HepG2 (cell line): ENCODE data around the gene JADE3. TPM values are rescaled to one million over a fixed set of nuclear protein-coding genes. Genes with fewer than 3 reads are reported as not detected.

Experiments used
- AHR ChIP-seq: IDR thresholded peaks from 2 replicates; pipeline ENCODE4 v1.6.1; 2018; ENCODE audit warnings: missing genetic modification reagents, missing compliant biosample characterization
- BRD4 ChIP-seq: sonication (generic); formaldehyde crosslinking; IDR thresholded peaks from 2 replicates; pipeline ENCODE4 v1.4.0; 2020; ENCODE audit warnings: missing genetic modification reagents
- DPF2 ChIP-seq: sonication (generic); formaldehyde crosslinking; IDR thresholded peaks from 2 replicates; pipeline ENCODE4 v1.4.0; 2020; ENCODE audit warnings: mild to moderate bottlenecking, low read depth, missing genetic modification reagents, borderline replicate concordance
- FOXM1 ChIP-seq: sonication (generic); formaldehyde crosslinking; IDR thresholded peaks from 2 replicates; pipeline ENCODE4 v1.5.0; 2020; ENCODE audit warnings: missing genetic modification reagents
- HNF4A ChIP-seq: sonication (generic); formaldehyde crosslinking; IDR thresholded peaks from 2 replicates; pipeline ENCODE4 v1.4.0; 2020; ENCODE audit warnings: missing genetic modification reagents
- HNRNPL ChIP-seq: fragments of 200-400 bp; formaldehyde crosslinking; IDR thresholded peaks from 2 replicates; pipeline ENCODE4 v1.6.1; 2017; ENCODE audit warnings: mild to moderate bottlenecking, low read depth, low read length
- KAT8 ChIP-seq: IDR thresholded peaks from 2 replicates; pipeline ENCODE4 v1.6.1; 2016; ENCODE audit warnings: missing genetic modification reagents, missing compliant biosample characterization
- MBD4 ChIP-seq: IDR thresholded peaks from 2 replicates; pipeline ENCODE4 v1.6.1; 2012; ENCODE audit warnings: low read length, inconsistent platforms, borderline replicate concordance
- NCOA1 ChIP-seq: sonication (generic); formaldehyde crosslinking; IDR thresholded peaks from 2 replicates; pipeline ENCODE4 v1.9.0; 2021; ENCODE audit warnings: missing genetic modification reagents
- PPARG ChIP-seq: conservative IDR thresholded peaks from 2 replicates; pipeline ENCODE4 v1.6.1; 2016; ENCODE audit warnings: missing biosample characterization, missing genetic modification reagents
- TRIM24 ChIP-seq: sonication (generic); formaldehyde crosslinking; IDR thresholded peaks from 2 replicates; pipeline ENCODE4 v1.8.0; 2022; ENCODE audit warnings: mild to moderate bottlenecking, missing genetic modification reagents
- ZIK1 ChIP-seq: sonication (generic); formaldehyde crosslinking; IDR thresholded peaks from 2 replicates; pipeline ENCODE4 v1.5.0; 2020; ENCODE audit warnings: mild to moderate bottlenecking, low read depth, missing genetic modification reagents, borderline replicate concordance
- ZNF34 ChIP-seq: sonication (generic); formaldehyde crosslinking; IDR thresholded peaks from 2 replicates; pipeline ENCODE4 v1.4.0; 2020; ENCODE audit warnings: mild to moderate bottlenecking, missing genetic modification reagents, borderline replicate concordance
- ZNF570 ChIP-seq: sonication (generic); formaldehyde crosslinking; IDR thresholded peaks from 2 replicates; pipeline ENCODE4 v1.4.0; 2020; ENCODE audit warnings: mild to moderate bottlenecking, missing genetic modification reagents, borderline replicate concordance
- ZNF589 ChIP-seq: sonication (generic); formaldehyde crosslinking; conservative IDR thresholded peaks from 2 replicates; pipeline ENCODE4 v1.8.0; 2022; ENCODE audit warnings: mild to moderate bottlenecking, moderate library complexity, missing genetic modification reagents
- ZNF605 ChIP-seq: sonication (generic); formaldehyde crosslinking; IDR thresholded peaks from 2 replicates; pipeline ENCODE4 v1.8.0; 2022; ENCODE audit warnings: mild to moderate bottlenecking, missing genetic modification reagents
- polyA plus RNA-seq, 8 experiments: library from polyadenylated mRNA; depleted of rRNA in 3 of 8; stranded (reverse) in 7 of 8; unstranded in 1 of 8; fragments of >200 nt; fragmentation: Illumina TruSeq in 4 of 8; extraction: Trizol in 4 of 8; gene quantifications; 2 replicates each; pipeline versions ENCODE4 v1.2.1 to v1.2.3, GENCODE V29; 2011 to 2016; ENCODE audit warnings: low read depth in 4 of 8, missing spikeins in 1 of 8, mixed read lengths in 1 of 8; ENCODE audit not compliant: insufficient read depth in 1 of 8
- total RNA-seq, 5 experiments: library from RNA; depleted of rRNA; stranded (reverse); fragments of >200 nt; fragmentation: Illumina TruSeq; extraction: Trizol; gene quantifications; 2 replicates each; pipeline ENCODE4 v1.2.3, GENCODE V29; 2016; ENCODE audit warnings: low read depth in 1 of 5
- TF ChIP-seq, protein P1 (sequence below): sonication (generic); formaldehyde crosslinking; IDR thresholded peaks from 2 replicates; pipeline ENCODE4 v1.5.1; 2020; ENCODE audit warnings: mild to moderate bottlenecking, missing genetic modification reagents, borderline replicate concordance
- TF ChIP-seq, protein P2 (sequence below): sonication (generic); formaldehyde crosslinking; IDR thresholded peaks from 2 replicates; pipeline ENCODE4 v1.4.0; 2020; ENCODE audit warnings: missing genetic modification reagents
- TF ChIP-seq, protein P3 (sequence below): sonication (generic); formaldehyde crosslinking; IDR thresholded peaks from 2 replicates; pipeline ENCODE4 v1.4.0; 2020; ENCODE audit warnings: mild to moderate bottlenecking, missing genetic modification reagents
- TF ChIP-seq, protein P4 (sequence below): sonication (generic); formaldehyde crosslinking; IDR thresholded peaks from 2 replicates; pipeline ENCODE4 v1.4.0; 2020; ENCODE audit warnings: mild to moderate bottlenecking, missing genetic modification reagents

Gene JADE3
- total and polyA plus RNA-seq, 2 of the 13 experiments (the other 11 are each of a cell fraction or from before 2014, with no cell fraction given) = 7.7 to 7.8 TPM

DNA sequence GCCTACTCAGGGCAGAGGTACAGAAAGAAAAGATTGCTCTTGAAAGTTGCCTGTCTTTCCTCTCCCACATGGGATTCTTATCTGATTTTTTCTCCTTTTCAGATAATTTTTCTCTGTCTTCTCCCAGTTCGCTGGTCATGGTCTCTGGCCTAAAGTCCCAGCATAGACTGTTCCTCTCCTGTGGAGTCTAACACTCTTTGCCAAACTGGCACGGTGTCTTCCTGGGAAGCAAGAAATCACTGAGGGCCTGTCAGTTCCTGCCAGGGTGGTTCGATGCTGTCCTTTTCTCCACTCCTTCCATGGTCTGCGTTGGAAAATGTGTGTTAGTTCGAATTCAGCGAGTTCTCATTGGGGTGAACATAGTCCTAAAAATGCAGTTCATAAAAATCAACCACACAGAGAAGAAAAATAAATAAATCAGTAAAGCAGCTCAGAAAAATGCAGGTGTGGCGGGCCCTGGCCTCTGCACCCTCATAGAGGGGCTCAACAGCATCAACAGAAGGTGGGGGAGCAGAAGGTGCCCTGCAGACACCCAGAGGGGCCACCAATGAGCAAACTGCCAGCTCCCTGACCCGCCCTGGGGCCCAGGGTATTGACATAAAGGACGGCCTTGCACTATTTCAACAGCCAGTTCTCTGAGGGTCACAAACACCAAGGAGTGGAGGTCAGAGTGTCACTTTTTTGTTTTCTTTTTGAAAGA, 168.1 kb downstream of the JADE3 start (continued):
- TF ChIP-seq, protein P1, sequence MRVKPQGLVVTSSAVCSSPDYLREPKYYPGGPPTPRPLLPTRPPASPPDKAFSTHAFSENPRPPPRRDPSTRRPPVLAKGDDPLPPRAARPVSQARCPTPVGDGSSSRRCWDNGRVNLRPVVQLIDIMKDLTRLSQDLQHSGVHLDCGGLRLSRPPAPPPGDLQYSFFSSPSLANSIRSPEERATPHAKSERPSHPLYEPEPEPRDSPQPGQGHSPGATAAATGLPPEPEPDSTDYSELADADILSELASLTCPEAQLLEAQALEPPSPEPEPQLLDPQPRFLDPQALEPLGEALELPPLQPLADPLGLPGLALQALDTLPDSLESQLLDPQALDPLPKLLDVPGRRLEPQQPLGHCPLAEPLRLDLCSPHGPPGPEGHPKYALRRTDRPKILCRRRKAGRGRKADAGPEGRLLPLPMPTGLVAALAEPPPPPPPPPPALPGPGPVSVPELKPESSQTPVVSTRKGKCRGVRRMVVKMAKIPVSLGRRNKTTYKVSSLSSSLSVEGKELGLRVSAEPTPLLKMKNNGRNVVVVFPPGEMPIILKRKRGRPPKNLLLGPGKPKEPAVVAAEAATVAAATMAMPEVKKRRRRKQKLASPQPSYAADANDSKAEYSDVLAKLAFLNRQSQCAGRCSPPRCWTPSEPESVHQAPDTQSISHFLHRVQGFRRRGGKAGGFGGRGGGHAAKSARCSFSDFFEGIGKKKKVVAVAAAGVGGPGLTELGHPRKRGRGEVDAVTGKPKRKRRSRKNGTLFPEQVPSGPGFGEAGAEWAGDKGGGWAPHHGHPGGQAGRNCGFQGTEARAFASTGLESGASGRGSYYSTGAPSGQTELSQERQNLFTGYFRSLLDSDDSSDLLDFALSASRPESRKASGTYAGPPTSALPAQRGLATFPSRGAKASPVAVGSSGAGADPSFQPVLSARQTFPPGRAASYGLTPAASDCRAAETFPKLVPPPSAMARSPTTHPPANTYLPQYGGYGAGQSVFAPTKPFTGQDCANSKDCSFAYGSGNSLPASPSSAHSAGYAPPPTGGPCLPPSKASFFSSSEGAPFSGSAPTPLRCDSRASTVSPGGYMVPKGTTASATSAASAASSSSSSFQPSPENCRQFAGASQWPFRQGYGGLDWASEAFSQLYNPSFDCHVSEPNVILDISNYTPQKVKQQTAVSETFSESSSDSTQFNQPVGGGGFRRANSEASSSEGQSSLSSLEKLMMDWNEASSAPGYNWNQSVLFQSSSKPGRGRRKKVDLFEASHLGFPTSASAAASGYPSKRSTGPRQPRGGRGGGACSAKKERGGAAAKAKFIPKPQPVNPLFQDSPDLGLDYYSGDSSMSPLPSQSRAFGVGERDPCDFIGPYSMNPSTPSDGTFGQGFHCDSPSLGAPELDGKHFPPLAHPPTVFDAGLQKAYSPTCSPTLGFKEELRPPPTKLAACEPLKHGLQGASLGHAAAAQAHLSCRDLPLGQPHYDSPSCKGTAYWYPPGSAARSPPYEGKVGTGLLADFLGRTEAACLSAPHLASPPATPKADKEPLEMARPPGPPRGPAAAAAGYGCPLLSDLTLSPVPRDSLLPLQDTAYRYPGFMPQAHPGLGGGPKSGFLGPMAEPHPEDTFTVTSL (CRISPR knock-in tag) = peak; percentile 64; the same call in 1 of the 2 replicates
- TF ChIP-seq ZNF34 (no peak), HNF4A (CRISPR knock-in tag) (peak; percentile 91), HNRNPL (no peak), NCOA1 (CRISPR knock-in tag) (no peak), ZNF605 (no peak), KAT8 (peak; percentile 36; the same call in 1 of the 2 replicates), TRIM24 (CRISPR knock-in tag) (no peak), DPF2 (CRISPR knock-in tag) (peak; percentile 80), PPARG (CRISPR knock-in tag) (peak; percentile 66; the same call in 1 of the 2 replicates), ZNF589 (CRISPR knock-in tag) (no peak), AHR (CRISPR knock-in tag) (no peak), ZIK1 (CRISPR knock-in tag) (no peak), ZNF570 (CRISPR knock-in tag) (no peak), FOXM1 (no peak), BRD4 (CRISPR knock-in tag) (no peak; the same call in 1 of the 2 replicates), MBD4 (0 out of 2 replicates have a peak, but pooled peaks have one; percentile 55)
- TF ChIP-seq, protein P2, sequence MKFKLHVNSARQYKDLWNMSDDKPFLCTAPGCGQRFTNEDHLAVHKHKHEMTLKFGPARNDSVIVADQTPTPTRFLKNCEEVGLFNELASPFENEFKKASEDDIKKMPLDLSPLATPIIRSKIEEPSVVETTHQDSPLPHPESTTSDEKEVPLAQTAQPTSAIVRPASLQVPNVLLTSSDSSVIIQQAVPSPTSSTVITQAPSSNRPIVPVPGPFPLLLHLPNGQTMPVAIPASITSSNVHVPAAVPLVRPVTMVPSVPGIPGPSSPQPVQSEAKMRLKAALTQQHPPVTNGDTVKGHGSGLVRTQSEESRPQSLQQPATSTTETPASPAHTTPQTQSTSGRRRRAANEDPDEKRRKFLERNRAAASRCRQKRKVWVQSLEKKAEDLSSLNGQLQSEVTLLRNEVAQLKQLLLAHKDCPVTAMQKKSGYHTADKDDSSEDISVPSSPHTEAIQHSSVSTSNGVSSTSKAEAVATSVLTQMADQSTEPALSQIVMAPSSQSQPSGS (CRISPR knock-in tag) = peak; percentile 76; the same call in 1 of the 2 replicates
- TF ChIP-seq, protein P3, sequence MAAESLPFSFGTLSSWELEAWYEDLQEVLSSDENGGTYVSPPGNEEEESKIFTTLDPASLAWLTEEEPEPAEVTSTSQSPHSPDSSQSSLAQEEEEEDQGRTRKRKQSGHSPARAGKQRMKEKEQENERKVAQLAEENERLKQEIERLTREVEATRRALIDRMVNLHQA (CRISPR knock-in tag) = no peak
- TF ChIP-seq, protein P4, sequence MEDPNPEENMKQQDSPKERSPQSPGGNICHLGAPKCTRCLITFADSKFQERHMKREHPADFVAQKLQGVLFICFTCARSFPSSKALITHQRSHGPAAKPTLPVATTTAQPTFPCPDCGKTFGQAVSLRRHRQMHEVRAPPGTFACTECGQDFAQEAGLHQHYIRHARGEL (CRISPR knock-in tag) = no peak
